Measurements from ENCODE around the gene ABCB11.

DNA sequence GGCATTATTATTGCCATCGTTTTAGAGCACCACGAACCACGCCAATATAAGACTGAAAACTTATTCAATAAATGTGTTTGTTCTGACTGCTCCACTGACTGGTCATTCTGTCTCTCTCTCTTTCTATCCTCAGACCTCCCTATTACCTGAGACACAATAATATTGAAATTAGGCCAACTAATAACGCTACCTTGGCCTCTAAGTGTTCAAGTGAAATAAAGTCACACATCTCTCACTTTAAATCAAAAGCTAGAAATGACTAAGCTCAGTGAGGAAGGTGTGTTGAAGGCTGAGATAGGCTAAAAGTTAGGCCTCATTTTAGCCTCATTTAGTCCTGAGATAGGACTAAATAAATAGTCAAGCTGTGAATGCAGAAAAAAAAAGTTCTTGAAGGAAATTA is 91.2 kb downstream of the ABCB11 start:
- TF ChIP-seq POLR2AphosphoS5 (IDR thresholded peaks at IDR 0.05): no peak
- TF ChIP-seq, protein P1, sequence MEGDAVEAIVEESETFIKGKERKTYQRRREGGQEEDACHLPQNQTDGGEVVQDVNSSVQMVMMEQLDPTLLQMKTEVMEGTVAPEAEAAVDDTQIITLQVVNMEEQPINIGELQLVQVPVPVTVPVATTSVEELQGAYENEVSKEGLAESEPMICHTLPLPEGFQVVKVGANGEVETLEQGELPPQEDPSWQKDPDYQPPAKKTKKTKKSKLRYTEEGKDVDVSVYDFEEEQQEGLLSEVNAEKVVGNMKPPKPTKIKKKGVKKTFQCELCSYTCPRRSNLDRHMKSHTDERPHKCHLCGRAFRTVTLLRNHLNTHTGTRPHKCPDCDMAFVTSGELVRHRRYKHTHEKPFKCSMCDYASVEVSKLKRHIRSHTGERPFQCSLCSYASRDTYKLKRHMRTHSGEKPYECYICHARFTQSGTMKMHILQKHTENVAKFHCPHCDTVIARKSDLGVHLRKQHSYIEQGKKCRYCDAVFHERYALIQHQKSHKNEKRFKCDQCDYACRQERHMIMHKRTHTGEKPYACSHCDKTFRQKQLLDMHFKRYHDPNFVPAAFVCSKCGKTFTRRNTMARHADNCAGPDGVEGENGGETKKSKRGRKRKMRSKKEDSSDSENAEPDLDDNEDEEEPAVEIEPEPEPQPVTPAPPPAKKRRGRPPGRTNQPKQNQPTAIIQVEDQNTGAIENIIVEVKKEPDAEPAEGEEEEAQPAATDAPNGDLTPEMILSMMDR (IDR thresholded peaks at IDR 0.05): no peak
- TF ChIP-seq EP300 (IDR thresholded peaks at IDR 0.05): no peak

Data from sigmoid colon (tissue), 4 donors.